ENCODE measurements around the gene POLR2E. TPM values are rescaled to one million over a fixed set of nuclear protein-coding genes. Genes with fewer than 3 reads are reported as not detected.

POLR2E gene
- total and polyA plus RNA-seq, 9 of the 15 experiments (the other 6 are each of a cell fraction or from before 2014, with no cell fraction given) = 3.4 to 413 (median 244) TPM

- TF ChIP-seq ZNF431 (CRISPR knock-in tag; IDR thresholded peaks at IDR 0.05) (no peak), ARID1B (IDR thresholded peaks at IDR 0.05) (peak; percentile 89)
These were observed 21.9 kb downstream of the POLR2E start (continued) for GRCh38 chr19:1073063-1073955.

- Histone ChIP-seq H3K36me3 (ENCODE audit: control insufficient read depth, insufficient read depth, low read length) (no peaks in the 10 kb centered on the region), H3K4me1 (replicated peaks in 1 of 2; ENCODE audit: control insufficient read depth in 2 of 2, insufficient read depth in 2 of 2, low read length in 2 of 2) (peaks cover 32 to 75% of the 10 kb centered on the region in 2 experiments), H3K9ac (ENCODE audit: insufficient read depth in 1 of 2, low read depth in 2 of 2, low read length in 2 of 2) (peak overlapping the region in 1 of 2 experiments; percentile 68; a peak in 2 of 4 replicates), H3K9me1 (ENCODE audit: control insufficient read depth, insufficient read depth, low read length) (no peaks in the 10 kb centered on the region), H3K9me3 (replicated peaks; ENCODE audit: control insufficient read depth, insufficient read depth, low read depth, low read length) (no peaks in the 10 kb centered on the region), H4K20me1 (replicated peaks; ENCODE audit: control insufficient read depth, insufficient read depth, low read length) (0 out of 2 replicates have a peak, but pooled peaks cover 3% of the 10 kb centered on the region), H3K4me3 (no peak overlapping the region), H3K27me3 (ENCODE audit: control insufficient read depth in 2 of 2, insufficient read depth in 2 of 2, low read length in 2 of 2) (no peaks in the 10 kb centered on the region), H2AFZ (ENCODE audit: low read depth, low read length) (no peak overlapping the region), H3K79me2 (ENCODE audit: control insufficient read depth, insufficient read depth, low read length) (no peaks in the 10 kb centered on the region), H3K27ac (ENCODE audit: extremely low read depth, low read depth, low read length) (no peak overlapping the region), H3K4me2 (ENCODE audit: insufficient read depth, low read length) (no peak overlapping the region)
- DNase-seq (ENCODE audit: extremely low read depth in 1 of 4, low spot score in 3 of 4) (no peak), ATAC-seq (no peak), FAIRE-seq (no peak)
- intact Hi-C loops (cut with micrococcal nuclease) = no loop called here
- ChIA-PET POLR2A (interaction anchor here (0.7 to 0.9 kb wide), 4 partner anchors 9 to 203 kb away, joined by 3 to 4 read pairs (median 4); partner anchors contain the start of gene FAM174C), CTCF (ENCODE audit: low intra/inter-chr PET ratio) (no interaction called here)
- BruUV-seq (replicated peaks) = no TSS peak
- in situ Hi-C loops (cut with MboI) = no loop called here
- 64% methylated on average over 9 of the region's 11 CpGs for whole genome bisulfite sequencing (ENCODE audit: insufficient coverage, low coverage, missing lambda C conversion rate)
- TF ChIP-seq ZNF311 (CRISPR knock-in tag; IDR thresholded peaks at IDR 0.05) = no peak
- no peak for TF ChIP-seq CBFA2T3 (IDR thresholded peaks at IDR 0.05)
- no peak for TF ChIP-seq TFE3 (CRISPR knock-in tag; IDR thresholded peaks at IDR 0.05)
- TF ChIP-seq NFE2L1 (tag; IDR thresholded peaks at IDR 0.05; ENCODE audit: borderline replicate concordance, low read depth) = no peak
- no peak for TF ChIP-seq ZFP30 (CRISPR knock-in tag; IDR thresholded peaks at IDR 0.05; ENCODE audit: borderline replicate concordance)
- no peak for TF ChIP-seq ZNF212 (CRISPR knock-in tag; IDR thresholded peaks at IDR 0.05)
- TF ChIP-seq PHF20 (IDR thresholded peaks at IDR 0.05; ENCODE audit: partially characterized antibody) = peak; percentile 49
- no peak for TF ChIP-seq ZNF408 (CRISPR knock-in tag; IDR thresholded peaks at IDR 0.05; ENCODE audit: low read depth)
- no peak for TF ChIP-seq JUNB (CRISPR knock-in tag; conservative IDR thresholded peaks at IDR 0.05)
- TF ChIP-seq STAG1 (CRISPR knock-in tag; IDR thresholded peaks at IDR 0.05; ENCODE audit: borderline replicate concordance) = no peak
- no peak for TF ChIP-seq ZNF239 (CRISPR knock-in tag; IDR thresholded peaks at IDR 0.05)
- no peak for TF ChIP-seq CXXC5 (CRISPR knock-in tag; IDR thresholded peaks at IDR 0.05)
- no peak for TF ChIP-seq ZBTB7A (IDR thresholded peaks at IDR 0.05; ENCODE audit: borderline replicate concordance, control insufficient read depth, low read depth, low read length)
- no peak for TF ChIP-seq NFIX (CRISPR knock-in tag; IDR thresholded peaks at IDR 0.05; ENCODE audit: low read depth)
- no peak for TF ChIP-seq CREM (IDR thresholded peaks at IDR 0.05; ENCODE audit: low read depth)
- no peak for TF ChIP-seq WHSC1 (IDR thresholded peaks at IDR 0.05; ENCODE audit: low read length)
- no peak for TF ChIP-seq ID3 (CRISPR knock-in tag; IDR thresholded peaks at IDR 0.05)
- no peak for TF ChIP-seq ID3 (tag; IDR thresholded peaks at IDR 0.05)
These were observed 22.7 kb downstream of the POLR2E start for GRCh38 chr19:1072371-1073015.

Measured in K562 (cell line).